K562 (cell line): ENCODE results near the gene VMP1. TPM values are rescaled to one million over a fixed set of nuclear protein-coding genes. Genes with fewer than 3 reads are reported as not detected.

Experiments used
- CEBPG ChIP-seq, 3 experiments: fragments of 200-800 bp in 1 of 3; sonication (Bioruptor generic) in 1 of 3; sonication (generic) in 1 of 3; formaldehyde crosslinking in 1 of 3; IDR thresholded peaks in 2 of 3; conservative IDR thresholded peaks in 1 of 3; 2 replicates each; pipeline versions ENCODE4 v1.6.1 to v1.8.0; 2016 to 2022; ENCODE audit warnings: missing compliant biosample characterization in 2 of 3, missing genetic modification characterization in 2 of 3, mild to moderate bottlenecking in 1 of 3, missing genetic modification reagents in 1 of 3
- MCM3 ChIP-seq: fragments of 450-650 bp; IDR thresholded peaks from 2 replicates; pipeline ENCODE4 v1.6.1; 2016
- NCOR1 ChIP-seq: fragments of 450-650 bp; IDR thresholded peaks from 2 replicates; pipeline ENCODE4 v1.6.1; 2016; ENCODE audit warnings: mild to moderate bottlenecking, moderate library complexity
- NR4A1 ChIP-seq, 2 experiments: fragments of 250-450 bp in 1 of 2; fragments of 450-650 bp in 1 of 2; sonication (Bioruptor Pico) in 1 of 2; IDR thresholded peaks; 2 replicates each; pipeline versions ENCODE4 v1.4.0 to v1.6.1; 2016 to 2020; ENCODE audit warnings: mild to moderate bottlenecking in 2 of 2, missing compliant biosample characterization in 1 of 2, missing genetic modification characterization in 1 of 2, moderate library complexity in 1 of 2
- TBL1XR1 ChIP-seq, 2 experiments: IDR thresholded peaks; 2 replicates each; pipeline ENCODE4 v1.6.1; 2012; ENCODE audit warnings: improper control_type of control experiment in 2 of 2, low read length in 2 of 2, mild to moderate bottlenecking in 1 of 2
- ZNF384 ChIP-seq: IDR thresholded peaks from 2 replicates; pipeline ENCODE4 v1.6.1; 2012; ENCODE audit warnings: low read depth, low read length, improper control_type of control experiment
- ZNF445 ChIP-seq: fragments of 250-450 bp; sonication (Bioruptor Pico); IDR thresholded peaks from 2 replicates; pipeline ENCODE4 v1.4.0; 2020; ENCODE audit warnings: low read depth, mild to moderate bottlenecking, moderate library complexity
- ZNF830 ChIP-seq: fragments of 250-450 bp; sonication (Bioruptor Pico); IDR thresholded peaks from 2 replicates; pipeline ENCODE4 v1.5.0; 2021; ENCODE audit warnings: mild to moderate bottlenecking
- polyA plus RNA-seq, 8 experiments: library from polyadenylated mRNA; depleted of rRNA in 4 of 8; stranded (reverse) in 5 of 8; unstranded in 3 of 8; fragments of >200 nt; fragmentation: Nextera tagmentation in 2 of 8; fragmentation: Illumina TruSeq in 1 of 8; extraction: Ambion mirVana in 2 of 8; extraction: Trizol in 1 of 8; gene quantifications; 2 replicates each; pipeline versions ENCODE4 v1.2.1 to v1.2.3, GENCODE V29; 2011 to 2014; ENCODE audit warnings: inconsistent platforms in 1 of 8, missing spikeins in 1 of 8
- total RNA-seq, 7 experiments: library from RNA; depleted of rRNA in 6 of 7; stranded (reverse); fragments of >200 nt in 6 of 7; fragmentation: Illumina TruSeq in 2 of 7; extraction: Trizol in 2 of 7; gene quantifications; 2 replicates each; pipeline versions ENCODE4 v1.2.1 to v1.2.3, GENCODE V29; 2011 to 2021; ENCODE audit warnings: low replicate concordance in 1 of 7
- TF ChIP-seq, protein P1 (sequence below): fragments of 450-650 bp; formaldehyde crosslinking; conservative IDR thresholded peaks from 2 replicates; pipeline ENCODE4 v1.4.0; 2022; ENCODE audit warnings: mild to moderate bottlenecking, missing genetic modification characterization
- TF ChIP-seq, protein P2 (sequence below): fragments of 450-650 bp; formaldehyde crosslinking; IDR thresholded peaks from 2 replicates; pipeline ENCODE4 v1.4.0; 2022; ENCODE audit warnings: mild to moderate bottlenecking, moderate library complexity
- TF ChIP-seq, protein P3 (sequence below): fragments of 450-650 bp; IDR thresholded peaks from 2 replicates; pipeline ENCODE4 v1.6.1; 2016; ENCODE audit warnings: low read depth, mild to moderate bottlenecking, moderate library complexity

VMP1 gene
- total and polyA plus RNA-seq, 9 of the 15 experiments (the other 6 are each of a cell fraction or from before 2014, with no cell fraction given), result 123 to 304 (median 151) TPM

GRCh38 chr17:59844884-59845594 lies 137.6 kb downstream of the VMP1 start (continued):
- peak; percentile 11 to 17; a peak in 2 of 4 replicates for TF ChIP-seq TBL1XR1 (IDR thresholded peaks at IDR 0.05; ENCODE audit: low read length in 2 of 2)
- TF ChIP-seq, protein P1, sequence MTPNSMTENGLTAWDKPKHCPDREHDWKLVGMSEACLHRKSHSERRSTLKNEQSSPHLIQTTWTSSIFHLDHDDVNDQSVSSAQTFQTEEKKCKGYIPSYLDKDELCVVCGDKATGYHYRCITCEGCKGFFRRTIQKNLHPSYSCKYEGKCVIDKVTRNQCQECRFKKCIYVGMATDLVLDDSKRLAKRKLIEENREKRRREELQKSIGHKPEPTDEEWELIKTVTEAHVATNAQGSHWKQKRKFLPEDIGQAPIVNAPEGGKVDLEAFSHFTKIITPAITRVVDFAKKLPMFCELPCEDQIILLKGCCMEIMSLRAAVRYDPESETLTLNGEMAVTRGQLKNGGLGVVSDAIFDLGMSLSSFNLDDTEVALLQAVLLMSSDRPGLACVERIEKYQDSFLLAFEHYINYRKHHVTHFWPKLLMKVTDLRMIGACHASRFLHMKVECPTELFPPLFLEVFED, result peak; percentile 61; the same call in 1 of the 2 replicates
- no peak for TF ChIP-seq CEBPG (CRISPR knock-in tag; IDR thresholded peaks at IDR 0.05)
- 0 out of 4 replicates have a peak, but pooled peaks of 1 of the 2 experiments have one; percentile 18 for TF ChIP-seq CEBPG (tag; conservative IDR thresholded peaks at IDR 0.05 in 1 of 2, IDR thresholded peaks at IDR 0.05 in 1 of 2)
- peak; percentile 41; the same call in 1 of the 2 replicates for TF ChIP-seq ZNF445
- TF ChIP-seq, protein P2, sequence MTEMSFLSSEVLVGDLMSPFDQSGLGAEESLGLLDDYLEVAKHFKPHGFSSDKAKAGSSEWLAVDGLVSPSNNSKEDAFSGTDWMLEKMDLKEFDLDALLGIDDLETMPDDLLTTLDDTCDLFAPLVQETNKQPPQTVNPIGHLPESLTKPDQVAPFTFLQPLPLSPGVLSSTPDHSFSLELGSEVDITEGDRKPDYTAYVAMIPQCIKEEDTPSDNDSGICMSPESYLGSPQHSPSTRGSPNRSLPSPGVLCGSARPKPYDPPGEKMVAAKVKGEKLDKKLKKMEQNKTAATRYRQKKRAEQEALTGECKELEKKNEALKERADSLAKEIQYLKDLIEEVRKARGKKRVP (CRISPR knock-in tag), result no peak
- TF ChIP-seq NR4A1 (CRISPR knock-in tag; IDR thresholded peaks at IDR 0.05), result no peak
- no peak for TF ChIP-seq NR4A1 (tag; IDR thresholded peaks at IDR 0.05)
- TF ChIP-seq ZNF830 (CRISPR knock-in tag), result 0 out of 2 replicates have a peak, but pooled peaks have one; percentile 59
- no peak for TF ChIP-seq ZNF384
- no peak for TF ChIP-seq MCM3
- TF ChIP-seq NCOR1, result 0 out of 2 replicates have a peak, but pooled peaks have one; percentile 18
- TF ChIP-seq, protein P3, sequence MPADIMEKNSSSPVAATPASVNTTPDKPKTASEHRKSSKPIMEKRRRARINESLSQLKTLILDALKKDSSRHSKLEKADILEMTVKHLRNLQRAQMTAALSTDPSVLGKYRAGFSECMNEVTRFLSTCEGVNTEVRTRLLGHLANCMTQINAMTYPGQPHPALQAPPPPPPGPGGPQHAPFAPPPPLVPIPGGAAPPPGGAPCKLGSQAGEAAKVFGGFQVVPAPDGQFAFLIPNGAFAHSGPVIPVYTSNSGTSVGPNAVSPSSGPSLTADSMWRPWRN, result 0 out of 2 replicates have a peak, but pooled peaks have one; percentile 14
